Kidney (tissue), 14 donors: Measurements from ENCODE around the gene CDK2AP2. TPM values are rescaled to one million over a fixed set of nuclear protein-coding genes. Genes with fewer than 3 reads are reported as not detected.
"Not testable (repeated sequence)": the region's sequence is repeated elsewhere in the genome, so short reads cannot be mapped to it uniquely, and the experiment has no call there.

ENCODE experiments used
- DNase-seq, 5 donors: peaks; one replicate each; pipeline ENCODE4 v3.0.0-alpha.2; 2013 to 2020
- FAIRE-seq: peaks from 2 replicates; lab custom pipeline; 2012; peaks lifted over from hg19 to GRCh38; lab: Jason Lieb, UNC
- H3K27ac ChIP-seq, 2 donors: one replicate each; pipeline ENCODE4 v1.7.0; 2013; ENCODE audit warnings: low read depth in 2 of 2, low read length in 2 of 2, inconsistent platforms in 1 of 2
- H3K27me3 ChIP-seq: one replicate; pipeline ENCODE4 v1.7.1; 2013; ENCODE audit warnings: low read length, inconsistent platforms; ENCODE audit not compliant: control insufficient read depth, insufficient read depth
- H3K36me3 ChIP-seq, 3 donors: one replicate each; pipeline versions ENCODE4 v1.7.0 to v1.7.1; 2013; ENCODE audit warnings: low read length in 3 of 3, control low read depth in 1 of 3, inconsistent platforms in 1 of 3; ENCODE audit not compliant: insufficient read depth in 3 of 3, control insufficient read depth in 2 of 3
- H3K4me1 ChIP-seq, 3 donors: one replicate each; pipeline versions ENCODE4 v1.7.0 to v1.7.1; 2013; ENCODE audit warnings: low read length in 3 of 3, inconsistent platforms in 1 of 3, low read depth in 1 of 3; ENCODE audit not compliant: control insufficient read depth in 2 of 3, insufficient read depth in 2 of 3
- H3K4me3 ChIP-seq, 3 donors: one replicate each; pipeline versions ENCODE4 v1.7.0 to v1.8.1; 2013; ENCODE audit warnings: low read length in 3 of 3, control low read depth in 1 of 3, inconsistent platforms in 1 of 3
- H3K9ac ChIP-seq, 3 donors: one replicate each; pipeline versions ENCODE4 v1.7.0 to v1.7.1; 2013; ENCODE audit warnings: low read length in 3 of 3, control low read depth in 1 of 3, inconsistent platforms in 1 of 3
- H3K9me3 ChIP-seq, 3 donors: one replicate each; pipeline versions ENCODE4 v1.7.0 to v1.7.1; 2013; ENCODE audit warnings: low read length in 3 of 3, control low read depth in 1 of 3, inconsistent platforms in 1 of 3; ENCODE audit not compliant: control insufficient read depth in 2 of 3, insufficient read depth in 1 of 3
- intact Hi-C: fragments of 100-400 bp; cut with DNase I; formaldehyde crosslinking; loops from one replicate; pipeline ENCODE4 v1.11.1; 2022
- polyA plus RNA-seq: library from polyadenylated mRNA; stranded (reverse); fragments of 350-450 nt; fragmentation: Illumina TruSeq; extraction: RNeasy Lipid Tissue Mini Kit (QIAGEN cat#74804); gene quantifications from one replicate; pipeline ENCODE4 v1.2.3, GENCODE V29; 2014; ENCODE audit warnings: low read depth, low replicate concordance; ENCODE audit not compliant: insufficient read depth
- total RNA-seq: library from RNA; stranded (reverse); fragmentation: NEBNext Ultra II Directional; extraction: Animal tissue kit (Norgen Biotek cat#: 25700); gene quantifications from one replicate; pipeline ENCODE4 v1.2.1, GENCODE V29; 2021
- TF ChIP-seq, protein P1 (sequence below): IDR thresholded peaks from 3 replicates; pipeline ENCODE4 v1.5.1; 2012; ENCODE audit warnings: mild to moderate bottlenecking, moderate library complexity, borderline replicate concordance; ENCODE audit not compliant: insufficient read depth; ENCODE audit errors: extremely low read depth
- donor health status: control.
- donor health status: control.
- donor health status: control.
- donor health status: control.
- donor health status: control.
- donor health status: DM: yes; HTN: yes; CAD: no.
- donor health status: Normal renal cell carcinoma (clear cell type).

The CDK2AP2 gene
- total and polyA plus RNA-seq, 2 donors from 2014 or later, result 98.4 to 188 TPM

DNA sequence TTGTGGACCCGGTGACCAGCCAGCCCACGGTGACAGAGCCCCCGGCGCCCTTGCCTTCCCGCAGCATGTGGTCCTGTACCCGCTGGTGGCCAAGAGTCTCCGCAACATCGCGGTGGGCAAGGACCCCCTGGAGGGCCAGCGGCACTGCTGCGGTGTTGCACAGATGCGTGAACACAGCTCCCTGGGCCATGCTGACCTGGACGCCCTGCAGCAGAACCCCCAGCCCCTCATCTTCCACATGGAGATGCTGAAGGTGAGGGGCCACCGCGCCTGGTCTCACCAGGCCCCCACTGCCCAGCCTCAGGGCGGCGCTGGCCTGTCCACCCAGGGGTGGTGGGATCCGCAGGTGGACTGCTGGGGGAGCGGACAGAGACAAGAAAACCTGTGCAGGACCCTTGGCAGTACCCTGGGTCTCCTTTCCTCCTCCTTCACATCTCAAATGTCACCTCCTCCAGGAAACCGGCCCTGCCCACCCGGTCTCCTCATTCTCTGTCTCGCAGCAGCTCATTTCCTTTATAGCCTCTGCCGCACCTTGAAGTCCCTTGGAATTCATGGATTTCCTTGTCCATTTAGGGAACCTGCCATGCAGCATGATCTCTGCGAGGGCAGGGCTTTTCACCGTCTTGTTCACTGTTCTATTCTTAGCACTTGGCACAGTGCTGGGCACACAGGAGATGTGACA, 18.6 kb downstream of the CDK2AP2 start:
- peaks cover 0 to 17% (median 4%) of the 10 kb centered on the region in 3 donors for H3K36me3 ChIP-seq
- no peak overlapping the region for H3K4me3 ChIP-seq
- H3K27me3 ChIP-seq, result no peaks in the 10 kb centered on the region
- FAIRE-seq (no peak), DNase-seq (peak in 3 of 5 donors; percentile 29 to 76 (median 48))
- TF ChIP-seq, protein P1, sequence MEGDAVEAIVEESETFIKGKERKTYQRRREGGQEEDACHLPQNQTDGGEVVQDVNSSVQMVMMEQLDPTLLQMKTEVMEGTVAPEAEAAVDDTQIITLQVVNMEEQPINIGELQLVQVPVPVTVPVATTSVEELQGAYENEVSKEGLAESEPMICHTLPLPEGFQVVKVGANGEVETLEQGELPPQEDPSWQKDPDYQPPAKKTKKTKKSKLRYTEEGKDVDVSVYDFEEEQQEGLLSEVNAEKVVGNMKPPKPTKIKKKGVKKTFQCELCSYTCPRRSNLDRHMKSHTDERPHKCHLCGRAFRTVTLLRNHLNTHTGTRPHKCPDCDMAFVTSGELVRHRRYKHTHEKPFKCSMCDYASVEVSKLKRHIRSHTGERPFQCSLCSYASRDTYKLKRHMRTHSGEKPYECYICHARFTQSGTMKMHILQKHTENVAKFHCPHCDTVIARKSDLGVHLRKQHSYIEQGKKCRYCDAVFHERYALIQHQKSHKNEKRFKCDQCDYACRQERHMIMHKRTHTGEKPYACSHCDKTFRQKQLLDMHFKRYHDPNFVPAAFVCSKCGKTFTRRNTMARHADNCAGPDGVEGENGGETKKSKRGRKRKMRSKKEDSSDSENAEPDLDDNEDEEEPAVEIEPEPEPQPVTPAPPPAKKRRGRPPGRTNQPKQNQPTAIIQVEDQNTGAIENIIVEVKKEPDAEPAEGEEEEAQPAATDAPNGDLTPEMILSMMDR, result no peak
- intact Hi-C loops, result no loop called here
- H3K27ac ChIP-seq, result no peak overlapping the region
- peaks cover 0 to 7% (median 0%) of the 10 kb centered on the region in 3 donors for H3K4me1 ChIP-seq
- no peaks in the 10 kb centered on the region for H3K9me3 ChIP-seq
- H3K9ac ChIP-seq, result no peak overlapping the region

DNA sequence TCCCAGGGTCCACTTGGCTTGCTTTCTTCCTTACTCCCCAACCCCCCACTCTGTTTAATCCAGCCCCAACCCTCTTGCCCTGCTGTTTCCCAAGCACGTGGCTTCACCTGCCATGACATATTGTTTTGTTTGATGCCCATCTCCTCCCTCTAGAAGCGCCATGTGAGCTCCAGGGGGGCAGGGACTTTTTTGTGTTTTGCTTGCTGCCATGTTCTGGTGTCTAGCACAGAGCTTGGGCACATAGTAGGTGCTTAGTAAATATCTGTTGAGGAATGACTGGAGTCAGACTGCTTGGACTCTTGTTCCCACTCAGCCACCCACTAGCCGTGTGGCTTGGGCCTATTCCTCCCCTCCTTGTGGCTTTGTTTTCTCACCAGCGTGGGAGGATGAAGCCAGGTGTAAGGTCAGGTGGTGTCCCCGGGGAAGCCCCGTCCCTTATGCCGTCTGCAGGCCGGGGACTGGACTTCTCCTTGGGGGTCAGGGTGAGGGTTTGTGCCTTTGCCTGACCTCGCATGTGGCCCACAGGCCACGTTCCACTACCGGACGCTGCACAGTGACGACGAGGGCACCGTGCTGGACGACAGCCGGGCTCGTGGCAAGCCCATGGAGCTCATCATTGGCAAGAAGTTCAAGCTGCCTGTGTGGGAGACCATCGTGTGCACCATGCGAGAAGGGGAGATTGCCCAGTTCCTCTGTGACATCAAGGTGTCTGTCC, 21.3 kb downstream of the CDK2AP2 start:
- TF ChIP-seq, protein P1, result no peak
- intact Hi-C loops, result no loop called here
- Histone ChIP-seq H3K4me1 (peaks cover 3 to 19% (median 9%) of the 10 kb centered on the region in 3 donors), H3K27ac (no peak overlapping the region), H3K36me3 (peaks cover 0 to 8% (median 4%) of the 10 kb centered on the region in 3 donors), H3K9me3 (no peaks in the 10 kb centered on the region), H3K9ac (no peak overlapping the region), H3K4me3 (no peak overlapping the region), H3K27me3 (no peaks in the 10 kb centered on the region)
- no peak for FAIRE-seq
- peak in 2 of 5 donors; percentile 43 to 69 for DNase-seq

DNA sequence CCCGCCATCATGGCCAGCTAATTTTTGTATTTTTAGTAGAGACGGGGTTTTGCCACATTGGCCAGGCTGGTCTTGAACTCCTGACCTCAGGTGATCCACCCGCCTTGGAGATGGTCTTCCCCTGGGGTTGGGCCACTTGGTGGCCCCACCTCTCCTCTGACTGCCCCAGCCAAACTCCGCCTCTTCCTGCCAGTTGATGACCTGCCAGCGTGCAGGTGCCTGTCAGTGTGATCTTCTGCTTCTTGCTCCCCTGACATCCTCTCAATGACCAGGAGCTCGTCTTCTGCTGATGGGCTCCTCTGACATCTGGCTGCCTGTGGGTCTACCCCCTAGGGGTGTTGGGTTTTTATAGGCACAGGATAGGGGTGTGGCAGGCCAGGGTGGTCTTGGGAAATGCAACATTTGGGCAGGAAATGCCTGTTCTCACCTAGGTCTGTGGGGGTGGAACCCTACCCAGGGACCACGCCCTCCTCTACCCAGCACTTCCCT, 22.0 kb downstream of the CDK2AP2 start:
- H3K36me3 ChIP-seq, H3K27ac ChIP-seq, FAIRE-seq, H3K9ac ChIP-seq, intact Hi-C loops, H3K27me3 ChIP-seq, H3K9me3 ChIP-seq, H3K4me3 ChIP-seq: not testable (repeated sequence)
- H3K4me1 ChIP-seq, result peaks cover 3 to 19% (median 9%) of the 10 kb centered on the region in 3 donors
- peak in 2 of 5 donors; percentile 49 to 62 for DNase-seq

DNA sequence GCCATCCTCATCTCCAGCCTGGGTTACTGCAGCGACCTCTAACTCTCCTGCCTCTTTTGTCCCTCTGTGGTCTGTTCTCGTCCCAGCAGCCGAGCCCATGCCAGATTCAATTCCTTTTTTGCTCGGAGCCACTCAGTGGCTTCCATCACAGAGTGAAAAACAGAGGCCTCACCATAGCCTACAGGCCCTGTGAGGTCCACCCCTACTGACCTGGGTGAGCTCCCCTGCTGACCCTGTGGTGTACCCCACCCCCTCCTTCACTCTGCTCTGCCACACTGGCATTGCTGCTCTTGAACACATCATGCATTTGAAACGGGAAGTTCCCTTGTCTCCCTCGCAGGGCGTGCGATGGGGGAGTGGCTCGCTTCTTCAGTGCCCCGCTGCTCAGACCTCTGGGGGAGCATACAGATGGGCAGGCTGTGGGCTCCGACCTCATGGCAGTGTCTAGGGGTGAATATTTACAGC, 23.1 kb downstream of the CDK2AP2 start:
- TF ChIP-seq, protein P1, result no peak
- peaks cover 0 to 4% (median 3%) of the 10 kb centered on the region in 3 donors for H3K36me3 ChIP-seq
- H3K27me3 ChIP-seq, result no peaks in the 10 kb centered on the region
- peak overlapping the region in 1 of 3 donors; percentile 15 for H3K9ac ChIP-seq
- no peak for FAIRE-seq
- no peak overlapping the region for H3K27ac ChIP-seq
- intact Hi-C loops, result no loop called here
- H3K4me1 ChIP-seq, result peaks cover 3 to 19% (median 9%) of the 10 kb centered on the region in 3 donors
- no peaks in the 10 kb centered on the region for H3K9me3 ChIP-seq
- no peak overlapping the region for H3K4me3 ChIP-seq
- DNase-seq, result peak in 2 of 5 donors; percentile 59 to 76
